DND-41 (cell line): ENCODE results near the gene TBC1D14.

Experiments used
- CTCF ChIP-seq: IDR thresholded peaks from 2 replicates; pipeline ENCODE4 v1.5.1; 2012; ENCODE audit warnings: borderline replicate concordance, low read length, moderate library complexity, mild to moderate bottlenecking; ENCODE audit not compliant: poor library complexity, severe bottlenecking; ENCODE audit errors: extremely low read depth
- EZH2 ChIP-seq: IDR thresholded peaks from 3 replicates; pipeline ENCODE4 v1.6.1; 2012; ENCODE audit warnings: borderline replicate concordance, low read depth, mild to moderate bottlenecking, moderate library complexity, low read length, inconsistent platforms; ENCODE audit not compliant: severe bottlenecking

- TF ChIP-seq CTCF = no peak
- TF ChIP-seq EZH2 = no peak
Observed at GRCh38 chr4:6971536-6972374, 62.1 kb downstream of the TBC1D14 start.
